Breast epithelium (tissue), 4 donors: ENCODE measurements around the gene FCAMR. TPM values are rescaled to one million over a fixed set of nuclear protein-coding genes. Genes with fewer than 3 reads are reported as not detected.

Experiments
- DNase-seq, 2 donors: peaks; one replicate each; pipeline ENCODE4 v3.0.0-alpha.2; 2019; ENCODE audit warnings: low spot score in 2 of 2
- H3K27ac ChIP-seq, 2 donors: fragments of 200-600 bp; sonication (generic) in 1 of 2; one replicate each; pipeline ENCODE4 v1.5.1; 2016 to 2019; ENCODE audit warnings: mild to moderate bottlenecking in 1 of 2
- H3K27me3 ChIP-seq, 2 donors: fragments of 200-600 bp; sonication (generic) in 1 of 2; one replicate each; pipeline versions ENCODE4 v1.5.1 to v1.6.0; 2017 to 2019; ENCODE audit warnings: control low read depth in 1 of 2, mild to moderate bottlenecking in 1 of 2
- H3K36me3 ChIP-seq: fragments of 200-600 bp; one replicate; pipeline ENCODE4 v1.5.1; 2019
- H3K4me1 ChIP-seq, 2 donors: fragments of 200-600 bp; sonication (generic); one replicate each; pipeline ENCODE4 v1.5.1; 2016 to 2019; ENCODE audit warnings: control low read depth in 1 of 2
- H3K4me3 ChIP-seq, 3 donors: fragments of 200-600 bp; sonication (generic); 1 replicate in 2 of 3; 2 replicates in 1 of 3; pipeline ENCODE4 v1.5.1; 2016 to 2019; ENCODE audit warnings: mild to moderate bottlenecking in 3 of 3, moderate library complexity in 2 of 3
- H3K9me3 ChIP-seq, 2 donors: fragments of 200-600 bp; sonication (generic) in 1 of 2; one replicate each; pipeline ENCODE4 v1.5.1; 2016 to 2019; ENCODE audit warnings: control low read depth in 1 of 2
- POLR2A ChIP-seq: fragments of 450-650 bp; IDR thresholded peaks from one replicate; pipeline ENCODE4 v1.6.1; 2016; ENCODE audit warnings: antibody characterized with exemption, mild to moderate bottlenecking, moderate library complexity
- POLR2AphosphoS5 ChIP-seq, 3 donors: sonication (generic); formaldehyde crosslinking; IDR thresholded peaks; one replicate each; pipeline ENCODE4 v1.6.1; 2017; ENCODE audit warnings: antibody characterized with exemption in 3 of 3
- intact Hi-C: fragments of 100-400 bp; cut with DNase I; formaldehyde crosslinking; loops from one replicate; pipeline ENCODE4 v1.15.1; 2023; ENCODE audit warnings: low total_unique reads
- total RNA-seq, 3 donors: library from RNA; depleted of rRNA; stranded (reverse); fragments of >200 nt; gene quantifications; one replicate each; pipeline ENCODE4 v1.1.0, GENCODE V29; 2016
- TF ChIP-seq, protein P1 (sequence below), 3 donors: fragments of 450-650 bp; IDR thresholded peaks; one replicate each; pipeline ENCODE4 v1.5.1; 2016 to 2017; ENCODE audit warnings: antibody characterized with exemption in 3 of 3, mild to moderate bottlenecking in 3 of 3, moderate library complexity in 3 of 3

FCAMR gene
- total RNA-seq, 3 donors from 2014 or later, result not detected

DNA sequence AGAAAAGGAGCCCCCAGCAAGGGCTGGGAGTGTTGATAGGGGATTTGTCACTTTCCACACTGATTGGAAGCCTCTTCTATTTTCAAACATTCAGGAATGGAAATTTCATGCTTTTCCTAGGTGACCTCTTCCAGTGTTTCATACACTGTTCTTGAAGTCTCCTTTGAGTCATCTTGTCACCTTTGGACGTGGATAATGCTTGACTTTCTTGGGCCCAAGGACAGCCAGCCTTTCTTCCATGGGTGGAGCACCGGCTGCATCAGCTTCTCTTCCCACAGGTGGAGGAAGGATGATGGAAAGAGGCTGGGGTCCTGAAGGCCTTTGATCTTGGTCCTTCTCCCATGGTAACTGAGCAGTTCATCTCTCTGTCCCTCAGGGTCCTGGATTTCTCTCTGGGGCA is 12.1 kb downstream of the FCAMR start:
- intact Hi-C loops, result no loop called here
- Histone ChIP-seq H3K27ac (no peak overlapping the region), H3K4me3 (no peak overlapping the region), H3K9me3 (no peaks in the 10 kb centered on the region), H3K36me3 (no peaks in the 10 kb centered on the region), H3K4me1 (peaks cover 0 to 9% of the 10 kb centered on the region in 2 donors), H3K27me3 (no peaks in the 10 kb centered on the region)
- DNase-seq, result no peak
- no peak for TF ChIP-seq POLR2A
- TF ChIP-seq, protein P1, sequence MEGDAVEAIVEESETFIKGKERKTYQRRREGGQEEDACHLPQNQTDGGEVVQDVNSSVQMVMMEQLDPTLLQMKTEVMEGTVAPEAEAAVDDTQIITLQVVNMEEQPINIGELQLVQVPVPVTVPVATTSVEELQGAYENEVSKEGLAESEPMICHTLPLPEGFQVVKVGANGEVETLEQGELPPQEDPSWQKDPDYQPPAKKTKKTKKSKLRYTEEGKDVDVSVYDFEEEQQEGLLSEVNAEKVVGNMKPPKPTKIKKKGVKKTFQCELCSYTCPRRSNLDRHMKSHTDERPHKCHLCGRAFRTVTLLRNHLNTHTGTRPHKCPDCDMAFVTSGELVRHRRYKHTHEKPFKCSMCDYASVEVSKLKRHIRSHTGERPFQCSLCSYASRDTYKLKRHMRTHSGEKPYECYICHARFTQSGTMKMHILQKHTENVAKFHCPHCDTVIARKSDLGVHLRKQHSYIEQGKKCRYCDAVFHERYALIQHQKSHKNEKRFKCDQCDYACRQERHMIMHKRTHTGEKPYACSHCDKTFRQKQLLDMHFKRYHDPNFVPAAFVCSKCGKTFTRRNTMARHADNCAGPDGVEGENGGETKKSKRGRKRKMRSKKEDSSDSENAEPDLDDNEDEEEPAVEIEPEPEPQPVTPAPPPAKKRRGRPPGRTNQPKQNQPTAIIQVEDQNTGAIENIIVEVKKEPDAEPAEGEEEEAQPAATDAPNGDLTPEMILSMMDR (IDR thresholded peaks at IDR 0.05), result no peak
- TF ChIP-seq POLR2AphosphoS5 (IDR thresholded peaks at IDR 0.05), result no peak

DNA sequence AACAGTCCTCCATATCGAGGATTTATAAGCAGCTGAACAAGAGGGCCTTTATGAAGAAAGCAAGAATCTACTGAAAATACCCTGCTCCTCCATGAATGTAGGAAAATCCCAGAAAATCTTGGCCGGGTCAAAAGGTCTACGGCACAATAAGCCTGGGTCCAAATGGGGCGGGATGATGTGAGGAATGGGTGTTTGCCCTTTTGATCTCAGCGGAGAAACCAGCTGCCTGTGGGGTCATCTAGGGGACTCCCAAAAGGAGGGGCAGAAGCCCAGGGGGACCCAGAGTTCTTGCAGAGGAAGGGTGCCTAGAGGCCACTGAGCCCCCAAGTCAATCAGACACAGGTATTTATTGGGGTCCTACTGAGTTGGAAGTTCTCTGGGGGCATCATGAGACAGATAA is 12.6 kb downstream of the FCAMR start:
- Histone ChIP-seq H3K9me3 (no peaks in the 10 kb centered on the region), H3K4me3 (no peak overlapping the region), H3K27me3 (no peaks in the 10 kb centered on the region), H3K36me3 (no peaks in the 10 kb centered on the region), H3K4me1 (peaks cover 0 to 9% of the 10 kb centered on the region in 2 donors), H3K27ac (no peak overlapping the region)
- DNase-seq, result no peak
- TF ChIP-seq, protein P1 (IDR thresholded peaks at IDR 0.05), result no peak
- TF ChIP-seq POLR2AphosphoS5 (IDR thresholded peaks at IDR 0.05) (no peak), POLR2A (no peak)
- intact Hi-C loops, result no loop called here

DNA sequence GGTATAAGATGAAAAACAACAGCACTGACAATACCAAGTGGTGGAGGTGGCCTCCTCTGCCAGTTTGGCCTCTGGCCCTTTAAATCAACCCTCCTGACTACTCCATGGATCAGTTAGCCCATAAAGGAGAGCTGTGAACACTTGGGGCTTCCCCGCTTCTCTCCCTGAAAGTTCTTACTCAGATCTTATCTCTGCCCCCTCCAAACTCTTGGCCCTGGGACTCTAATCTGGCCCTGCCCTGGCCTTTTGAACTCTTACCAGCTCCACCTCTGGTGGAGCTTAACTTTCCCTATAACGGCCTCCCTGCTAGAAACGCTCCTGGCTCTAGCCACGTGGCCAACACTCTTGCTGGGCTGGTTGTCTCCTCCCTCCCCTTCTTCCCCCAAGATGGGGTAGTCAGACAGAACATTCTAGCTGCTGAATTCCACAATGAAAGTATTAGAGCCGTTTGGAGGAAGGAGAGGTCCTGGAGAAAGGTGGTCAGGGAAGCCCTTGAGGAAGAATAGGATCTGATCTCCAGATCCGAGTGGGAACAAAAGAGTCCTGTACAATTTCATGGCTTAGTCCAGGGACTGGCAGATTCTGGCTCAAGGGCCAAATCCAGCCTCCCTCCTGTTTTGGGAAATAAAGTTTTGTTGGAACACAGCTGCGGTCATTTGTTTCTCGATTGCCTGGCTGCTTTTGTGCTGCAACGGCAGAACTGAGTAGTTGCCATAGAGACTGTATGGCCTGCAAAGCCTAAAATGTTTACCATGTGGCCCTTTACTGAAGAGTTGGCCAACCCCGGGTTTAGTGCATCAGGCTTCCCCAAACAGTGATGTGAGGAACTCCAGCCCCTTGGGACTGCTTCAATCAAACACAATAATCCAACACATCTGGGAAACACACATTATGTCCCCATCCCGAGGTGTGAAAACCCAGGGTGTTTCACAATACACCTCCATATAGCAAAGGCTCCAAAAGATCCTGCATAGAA is 14.5 kb downstream of the FCAMR start:
- peaks cover 0 to 9% of the 10 kb centered on the region in 2 donors for H3K4me1 ChIP-seq
- no peaks in the 10 kb centered on the region for H3K9me3 ChIP-seq
- TF ChIP-seq POLR2AphosphoS5 (IDR thresholded peaks at IDR 0.05) (no peak), POLR2A (no peak)
- TF ChIP-seq, protein P1 (IDR thresholded peaks at IDR 0.05), result no peak
- H3K27ac ChIP-seq, result peak overlapping the region; percentile 75 to 79
- H3K4me3 ChIP-seq, result no peak overlapping the region
- H3K36me3 ChIP-seq, result no peaks in the 10 kb centered on the region
- intact Hi-C loops, result no loop called here
- no peak for DNase-seq
- H3K27me3 ChIP-seq, result no peaks in the 10 kb centered on the region

DNA sequence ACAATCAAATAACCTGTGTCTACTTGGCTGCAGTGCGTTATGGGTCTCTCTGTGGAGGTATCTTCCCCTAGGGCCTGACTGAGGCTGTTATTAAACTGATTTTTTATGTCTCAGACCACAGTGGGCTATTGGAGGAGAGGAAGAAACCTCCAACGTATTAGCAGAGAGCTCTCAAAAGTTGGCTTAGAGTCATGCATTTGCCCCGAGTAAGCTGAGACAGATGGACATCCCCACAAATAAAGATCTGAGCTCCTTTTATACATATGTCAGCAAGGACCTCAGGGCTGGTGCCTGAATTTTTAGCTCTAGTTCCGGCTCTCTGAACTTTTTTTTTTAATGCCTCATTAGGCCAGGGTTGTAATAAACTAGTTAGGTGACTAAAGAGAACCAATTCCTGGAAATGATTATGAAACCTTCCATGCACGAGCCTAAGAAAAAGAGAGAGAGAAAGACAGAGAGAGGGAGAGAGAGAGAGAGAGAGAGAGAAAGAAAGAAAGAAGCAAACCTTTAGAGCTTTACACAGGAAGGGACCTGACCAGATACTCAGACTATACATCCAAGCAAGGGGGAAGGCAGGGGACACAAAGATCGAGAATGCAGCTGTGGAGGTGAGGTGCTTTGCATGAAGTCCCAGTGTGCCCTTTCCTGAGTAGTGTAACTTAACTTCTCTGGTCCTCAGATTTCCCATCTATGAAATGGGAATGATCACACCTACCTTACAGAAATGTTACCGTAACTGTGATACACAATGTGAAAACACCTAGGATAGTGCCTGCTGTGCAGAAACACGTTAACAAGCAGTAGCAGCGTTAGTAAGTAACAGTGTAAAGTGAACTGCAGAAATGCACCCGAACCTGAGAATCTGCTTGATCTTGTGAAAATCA is 15.6 kb downstream of the FCAMR start:
- no peaks in the 10 kb centered on the region for H3K27me3 ChIP-seq
- H3K9me3 ChIP-seq, result no peaks in the 10 kb centered on the region
- H3K27ac ChIP-seq, result peak overlapping the region; percentile 79 to 85
- H3K4me3 ChIP-seq, result no peak overlapping the region
- no peak for DNase-seq
- peaks cover 0 to 9% of the 10 kb centered on the region in 2 donors for H3K4me1 ChIP-seq
- H3K36me3 ChIP-seq, result no peaks in the 10 kb centered on the region
- intact Hi-C loops, result no loop called here
- peak in 1 of 3 donors; percentile 13 for TF ChIP-seq POLR2AphosphoS5 (IDR thresholded peaks at IDR 0.05)
- TF ChIP-seq POLR2A, result no peak

DNA sequence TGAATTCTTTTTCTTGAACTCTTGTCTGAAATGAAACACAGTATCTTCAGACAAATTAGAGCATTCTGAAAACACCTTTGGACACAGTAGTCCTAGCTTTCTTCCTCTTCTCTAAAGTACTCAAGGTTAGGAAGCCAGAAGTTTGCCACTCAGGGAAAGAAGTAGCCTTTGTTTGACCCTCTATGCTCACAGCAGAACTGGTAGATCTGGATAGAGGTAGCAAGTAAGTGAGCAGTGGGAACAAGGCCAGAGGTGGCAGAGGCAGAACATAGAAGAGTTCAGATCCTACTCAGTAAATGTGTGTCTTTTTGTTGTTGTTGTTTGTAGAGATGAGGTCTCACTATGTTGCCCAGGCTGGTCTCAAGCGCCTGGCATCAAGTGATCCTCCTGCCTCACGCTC is 16.6 kb downstream of the FCAMR start:
- H3K4me3 ChIP-seq, result no peak overlapping the region
- intact Hi-C loops, result no loop called here
- H3K36me3 ChIP-seq, result no peaks in the 10 kb centered on the region
- no peaks in the 10 kb centered on the region for H3K9me3 ChIP-seq
- H3K27ac ChIP-seq, result peak overlapping the region; percentile 79 to 85
- peaks cover 0 to 9% of the 10 kb centered on the region in 2 donors for H3K4me1 ChIP-seq
- H3K27me3 ChIP-seq, result no peaks in the 10 kb centered on the region
- peak in 1 of 2 donors; percentile 53 for DNase-seq
- TF ChIP-seq POLR2A (no peak), POLR2AphosphoS5 (IDR thresholded peaks at IDR 0.05) (no peak)
- TF ChIP-seq, protein P1 (IDR thresholded peaks at IDR 0.05), result no peak
